ENCODE results near the gene FAM151A. TPM values are rescaled to one million over a fixed set of nuclear protein-coding genes. Genes with fewer than 3 reads are reported as not detected.

Gene FAM151A
- total and polyA plus RNA-seq, 12 donors = 0.11 to 0.85 (median 0.20) TPM; not detected in 8

- H3K27me3 ChIP-seq = no peaks in the 10 kb centered on the region
- WGBS, 4 donors = 72 to 81% (median 79%) methylated on average over 10 to 17 of the region's 17 CpGs
- H3K36me3 ChIP-seq (replicated peaks in 1 of 2) = no peaks in the 10 kb centered on the region
- H3K4me3 ChIP-seq = no peak overlapping the region
- no peak overlapping the region for H3K27ac ChIP-seq
- intact Hi-C loops (cut with DNase I) = no loop called here
- peaks cover 0 to 11% of the 10 kb centered on the region in 2 donors for H3K4me1 ChIP-seq (replicated peaks in 1 of 2)
- no peaks in the 10 kb centered on the region for H3K9me3 ChIP-seq (replicated peaks in 1 of 3)
- no peak for DNase-seq
- no peak for TF ChIP-seq POLR2A (IDR thresholded peaks at IDR 0.05)
- TF ChIP-seq, protein P1, sequence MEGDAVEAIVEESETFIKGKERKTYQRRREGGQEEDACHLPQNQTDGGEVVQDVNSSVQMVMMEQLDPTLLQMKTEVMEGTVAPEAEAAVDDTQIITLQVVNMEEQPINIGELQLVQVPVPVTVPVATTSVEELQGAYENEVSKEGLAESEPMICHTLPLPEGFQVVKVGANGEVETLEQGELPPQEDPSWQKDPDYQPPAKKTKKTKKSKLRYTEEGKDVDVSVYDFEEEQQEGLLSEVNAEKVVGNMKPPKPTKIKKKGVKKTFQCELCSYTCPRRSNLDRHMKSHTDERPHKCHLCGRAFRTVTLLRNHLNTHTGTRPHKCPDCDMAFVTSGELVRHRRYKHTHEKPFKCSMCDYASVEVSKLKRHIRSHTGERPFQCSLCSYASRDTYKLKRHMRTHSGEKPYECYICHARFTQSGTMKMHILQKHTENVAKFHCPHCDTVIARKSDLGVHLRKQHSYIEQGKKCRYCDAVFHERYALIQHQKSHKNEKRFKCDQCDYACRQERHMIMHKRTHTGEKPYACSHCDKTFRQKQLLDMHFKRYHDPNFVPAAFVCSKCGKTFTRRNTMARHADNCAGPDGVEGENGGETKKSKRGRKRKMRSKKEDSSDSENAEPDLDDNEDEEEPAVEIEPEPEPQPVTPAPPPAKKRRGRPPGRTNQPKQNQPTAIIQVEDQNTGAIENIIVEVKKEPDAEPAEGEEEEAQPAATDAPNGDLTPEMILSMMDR (IDR thresholded peaks at IDR 0.05) = no peak
These were observed 58.8 kb downstream of the FAM151A start for GRCh38 chr1:54564312-54565112.

- TF ChIP-seq, protein P1 (IDR thresholded peaks at IDR 0.05) = no peak
- TF ChIP-seq POLR2A (IDR thresholded peaks at IDR 0.05) = no peak
- peak in 3 of 7 donors; percentile 40 to 87 (median 63) for DNase-seq
- WGBS, 4 donors = 37 to 64% (median 63%) methylated on average over 3 of the region's 3 CpGs; no CpG with 5 or more reads in 1 of the 4 donors
- Histone ChIP-seq H3K4me1 (replicated peaks in 1 of 2) (peaks cover 0 to 4% of the 10 kb centered on the region in 2 donors), H3K27me3 (no peaks in the 10 kb centered on the region), H3K36me3 (replicated peaks in 1 of 2) (no peaks in the 10 kb centered on the region), H3K4me3 (no peak overlapping the region), H3K9me3 (replicated peaks in 1 of 3) (no peaks in the 10 kb centered on the region), H3K27ac (no peak overlapping the region)
- intact Hi-C loops (cut with DNase I) = no loop called here
These were observed 63.5 kb downstream of the FAM151A start for GRCh38 chr1:54559771-54560231.

Other genes with a start within 250 kb of the FAM151A start
- 10 to 100 TPM; 15.3 to 91.5 (median 49.7) TPM for gene SSBP3, start 217.1 kb downstream of the FAM151A start, total RNA-seq
- 100 to 1,000 TPM in 1 of 3 donors, 10 to 100 TPM in 2; 70.8 to 150 (median 86.5) TPM for gene SSBP3, start 217.1 kb downstream of the FAM151A start, polyA plus RNA-seq
- gene ACOT11, start 75.3 kb downstream of the FAM151A start, total RNA-seq = 10 to 100 TPM in 3 of 9 donors, 1 to 10 TPM in 6; 2.6 to 12.7 (median 9.4) TPM
- 1 to 10 TPM; 1.6 to 9.1 (median 4.1) TPM for gene ACOT11, start 75.3 kb downstream of the FAM151A start, polyA plus RNA-seq
- 1 to 10 TPM in 5 of 9 donors, under 1 TPM in 4; 0.87 to 6.9 (median 1.7) TPM for gene MROH7, start 18.3 kb upstream of the FAM151A start, total RNA-seq
- 10 to 100 TPM in 1 of 3 donors, 1 to 10 TPM in 1, under 1 TPM in 1; 0.62 to 13.0 (median 8.1) TPM for gene MROH7, start 18.3 kb upstream of the FAM151A start, polyA plus RNA-seq
- 10 to 100 TPM in 8 of 9 donors, 1 to 10 TPM in 1; 7.0 to 37.4 (median 20.3) TPM for gene TTC4, start 92.3 kb upstream of the FAM151A start, total RNA-seq
- gene TTC4, start 92.3 kb upstream of the FAM151A start, polyA plus RNA-seq = 10 to 100 TPM; 15.4 to 59.9 (median 15.8) TPM
- 10 to 100 TPM in 1 of 9 donors, 1 to 10 TPM in 8; 3.8 to 16.1 (median 7.5) TPM for gene PARS2, start 141.0 kb upstream of the FAM151A start, total RNA-seq
- gene PARS2, start 141.0 kb upstream of the FAM151A start, polyA plus RNA-seq = 1 to 10 TPM; 1.2 to 7.6 (median 1.4) TPM
- gene TTC22, start 177.8 kb upstream of the FAM151A start, total RNA-seq = 1 to 10 TPM in 6 of 9 donors, under 1 TPM in 3; 0.09 to 2.3 (median 1.6) TPM
- gene TTC22, start 177.8 kb upstream of the FAM151A start, polyA plus RNA-seq = 1 to 10 TPM in 2 of 3 donors, under 1 TPM in 1; 0.81 to 2.3 (median 2.0) TPM

All from adrenal gland (tissue), 12 donors.